ENCODE results near the gene ADAMTS16.

DNA sequence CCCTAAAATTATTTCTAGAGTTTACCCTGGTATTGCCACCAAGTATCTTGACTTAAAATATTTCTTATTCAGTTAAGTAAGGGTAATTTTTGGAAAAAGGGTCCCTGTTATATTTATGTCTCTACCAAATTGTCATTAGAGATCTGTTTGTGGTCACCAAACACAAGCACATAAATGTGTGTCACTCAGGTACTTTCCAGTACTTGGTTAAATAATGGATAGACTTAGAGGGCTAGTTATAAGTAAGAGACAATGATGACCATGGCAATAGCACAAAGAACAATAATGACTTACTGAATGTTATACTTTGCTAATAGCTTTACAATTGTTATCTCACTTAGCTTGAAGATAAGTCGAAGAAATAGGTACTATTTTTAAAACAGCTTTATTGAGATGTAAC, 9.0 kb downstream of the ADAMTS16 start:
- TF ChIP-seq POLR2AphosphoS5 (IDR thresholded peaks at IDR 0.05) (no peak), CTCF (IDR thresholded peaks at IDR 0.05) (no peak), EP300 (IDR thresholded peaks at IDR 0.05) (no peak), POLR2A (IDR thresholded peaks at IDR 0.05) (no peak)
